Stimulated activated CD4-positive, alpha-beta T cell treated with anti-CD3 and anti-CD28 coated beads, Interleukin-4, amount 100 ng/mL, for 4 hours (primary cell): ENCODE results near the gene VPS45.
"Not testable (repeated sequence)": the region's sequence is repeated elsewhere in the genome, so short reads cannot be mapped to it uniquely, and the experiment has no call there.

Experiments used
- DNase-seq, 2 experiments: peaks; one replicate each; pipeline ENCODE4 v3.0.0-alpha.2; 2020

Gene VPS45, protein sequence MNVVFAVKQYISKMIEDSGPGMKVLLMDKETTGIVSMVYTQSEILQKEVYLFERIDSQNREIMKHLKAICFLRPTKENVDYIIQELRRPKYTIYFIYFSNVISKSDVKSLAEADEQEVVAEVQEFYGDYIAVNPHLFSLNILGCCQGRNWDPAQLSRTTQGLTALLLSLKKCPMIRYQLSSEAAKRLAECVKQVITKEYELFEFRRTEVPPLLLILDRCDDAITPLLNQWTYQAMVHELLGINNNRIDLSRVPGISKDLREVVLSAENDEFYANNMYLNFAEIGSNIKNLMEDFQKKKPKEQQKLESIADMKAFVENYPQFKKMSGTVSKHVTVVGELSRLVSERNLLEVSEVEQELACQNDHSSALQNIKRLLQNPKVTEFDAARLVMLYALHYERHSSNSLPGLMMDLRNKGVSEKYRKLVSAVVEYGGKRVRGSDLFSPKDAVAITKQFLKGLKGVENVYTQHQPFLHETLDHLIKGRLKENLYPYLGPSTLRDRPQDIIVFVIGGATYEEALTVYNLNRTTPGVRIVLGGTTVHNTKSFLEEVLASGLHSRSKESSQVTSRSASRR

GRCh38 chr1:150067184-150068108 lies at the start of gene VPS45:
Gene VPS45 (plus strand): TSS chr1:150067776. CDS start chr1:150067858, 82 bp downstream.
- peak; percentile 78 to 82 for DNase-seq

- no peak for DNase-seq
Measured at GRCh38 chr1:150018165-150018564, 49.4 kb upstream of the VPS45 start.

DNA sequence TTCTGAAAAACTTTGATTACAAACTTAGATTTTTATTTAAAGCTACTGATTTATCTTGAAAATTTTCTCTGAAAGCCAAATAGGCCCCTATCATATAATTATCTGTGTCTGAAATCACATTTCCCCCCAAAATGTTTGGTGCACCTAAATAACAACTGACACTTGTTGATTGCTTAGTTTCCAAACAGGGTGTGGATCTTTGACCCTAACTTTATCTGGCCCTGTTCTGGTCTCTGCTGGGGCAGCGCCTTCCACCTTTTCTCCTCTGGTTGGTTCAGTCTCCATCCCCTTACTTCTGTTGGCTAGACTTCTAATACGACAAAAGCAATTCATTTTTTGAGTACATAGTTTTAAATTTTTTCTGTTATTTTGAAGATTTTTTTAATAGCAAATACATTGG lies 46.9 kb upstream of the VPS45 start:
- DNase-seq, result no peak

GRCh38 chr1:150021191-150021694 lies 46.3 kb upstream of the VPS45 start:
- DNase-seq, result no peak

DNA sequence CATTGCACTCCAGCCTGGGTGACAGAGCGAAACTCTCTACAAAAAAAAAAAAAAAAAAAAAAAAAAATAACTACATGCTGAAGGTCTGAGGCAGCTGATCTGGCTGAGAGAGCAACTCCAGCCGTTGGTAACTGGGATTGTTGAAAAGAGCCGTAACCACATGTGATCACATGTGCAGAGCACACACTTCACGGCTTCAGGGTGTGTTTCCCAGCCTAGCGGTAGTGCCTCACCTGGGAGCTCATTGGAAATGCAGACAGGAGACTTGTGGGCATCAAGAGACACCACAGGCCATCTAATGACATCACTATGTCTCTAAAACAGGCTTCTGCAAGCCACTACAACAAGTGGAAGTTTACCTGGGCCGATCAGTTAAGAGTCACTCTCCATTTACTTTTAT lies 45.2 kb upstream of the VPS45 start:
- DNase-seq, result no peak

- DNase-seq, result no peak
Measured at GRCh38 chr1:150024156-150024555, 43.4 kb upstream of the VPS45 start.

DNA sequence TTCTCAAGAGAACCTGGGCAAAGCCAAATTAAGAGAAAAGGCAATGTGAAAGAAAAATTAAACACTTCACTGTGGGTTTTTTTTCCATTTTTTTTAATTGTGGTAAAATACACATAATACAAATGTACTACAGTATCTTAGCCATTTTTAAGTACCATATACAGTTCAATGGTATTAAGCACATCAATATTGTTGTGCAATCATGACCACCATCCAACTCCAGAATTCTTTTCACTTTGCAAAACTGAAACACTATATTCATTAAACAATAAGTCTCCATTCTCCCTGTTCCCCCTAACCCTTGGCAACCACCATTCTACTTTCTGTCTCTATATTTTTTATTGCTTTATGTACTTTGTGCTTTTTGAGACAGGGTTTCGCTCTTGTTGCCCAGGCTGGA lies 39.3 kb upstream of the VPS45 start:
- no peak for DNase-seq

- DNase-seq, result no peak
Measured at GRCh38 chr1:150034336-150034735, 33.2 kb upstream of the VPS45 start.

GRCh38 chr1:150049926-150050325 lies 17.6 kb upstream of the VPS45 start:
- no peak for DNase-seq

DNA sequence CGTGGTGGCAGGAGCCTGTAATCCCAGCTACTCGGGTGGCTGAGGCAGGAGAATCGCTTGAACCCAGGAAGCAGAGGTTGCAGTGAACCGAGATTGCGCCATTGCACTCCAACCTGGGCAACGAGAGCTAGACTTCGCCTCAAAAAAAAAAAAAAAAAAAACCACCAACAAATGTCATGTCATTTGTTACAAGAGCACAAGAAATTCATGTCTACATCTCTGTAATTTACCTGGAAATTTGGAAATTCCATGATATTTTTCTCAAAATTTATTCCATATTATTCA lies 16.5 kb upstream of the VPS45 start:
- no peak for DNase-seq

DNA sequence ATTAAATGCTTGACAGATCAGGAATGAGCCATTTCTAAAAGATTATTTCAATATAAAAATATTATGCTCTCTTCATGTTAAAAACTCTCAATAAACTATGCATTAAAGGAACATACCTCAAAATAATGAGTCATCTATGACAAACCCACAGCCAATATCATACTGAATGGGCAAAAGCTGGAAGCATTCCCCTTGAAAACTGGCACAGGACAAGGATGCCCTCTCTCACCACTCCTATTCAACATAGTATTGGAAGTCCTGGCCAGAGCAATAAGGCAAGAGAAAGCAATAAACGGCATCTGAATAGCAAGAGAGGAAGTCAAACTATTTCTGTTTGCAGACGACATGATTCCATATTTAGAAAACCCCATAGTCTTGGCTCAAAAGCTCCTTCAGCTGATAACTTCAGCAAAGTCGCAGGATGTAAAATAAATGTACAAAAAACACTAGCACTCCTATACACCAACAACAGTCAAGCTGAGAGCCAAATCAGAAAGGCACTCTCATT lies 15.6 kb upstream of the VPS45 start:
- DNase-seq, result not testable (repeated sequence)

DNA sequence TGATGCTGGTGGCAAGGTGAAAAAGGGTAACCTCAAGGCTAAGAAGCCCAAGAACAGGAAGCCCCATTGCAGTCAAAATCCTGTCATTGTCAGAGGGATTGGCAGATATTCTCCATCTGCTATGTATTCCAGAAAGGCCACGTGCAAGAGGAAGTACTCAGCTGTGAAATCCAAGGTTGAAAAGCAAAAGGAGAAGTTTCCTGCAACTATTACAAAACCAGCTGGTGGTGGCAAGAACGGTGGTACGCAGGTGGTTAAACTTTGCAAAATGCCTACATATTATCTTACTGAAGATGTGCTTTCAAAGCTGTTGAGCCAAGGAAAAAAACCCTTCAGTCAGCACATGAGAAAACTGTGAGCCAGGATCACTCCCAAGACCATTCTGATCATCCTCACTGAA lies 13.7 kb upstream of the VPS45 start:
- DNase-seq, result no peak

DNA sequence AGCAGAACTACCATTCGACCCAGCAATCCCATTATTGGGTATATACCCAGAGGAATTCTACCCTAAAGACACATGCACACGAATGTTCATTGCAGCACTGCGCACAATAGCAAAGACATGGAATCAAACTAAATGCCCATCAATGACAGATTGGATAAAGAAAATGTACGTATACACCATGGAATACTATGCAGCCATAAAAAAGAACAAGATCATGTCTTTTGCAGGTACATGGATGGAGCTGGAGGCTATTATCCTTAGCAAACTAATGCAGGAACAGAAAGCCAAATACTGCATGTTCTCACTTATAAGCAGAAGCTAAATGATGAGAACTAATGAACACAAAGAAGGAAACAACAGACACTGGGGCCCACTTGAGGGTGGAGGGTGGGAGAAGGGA lies 12.1 kb upstream of the VPS45 start:
- DNase-seq, result not testable (repeated sequence)

DNA sequence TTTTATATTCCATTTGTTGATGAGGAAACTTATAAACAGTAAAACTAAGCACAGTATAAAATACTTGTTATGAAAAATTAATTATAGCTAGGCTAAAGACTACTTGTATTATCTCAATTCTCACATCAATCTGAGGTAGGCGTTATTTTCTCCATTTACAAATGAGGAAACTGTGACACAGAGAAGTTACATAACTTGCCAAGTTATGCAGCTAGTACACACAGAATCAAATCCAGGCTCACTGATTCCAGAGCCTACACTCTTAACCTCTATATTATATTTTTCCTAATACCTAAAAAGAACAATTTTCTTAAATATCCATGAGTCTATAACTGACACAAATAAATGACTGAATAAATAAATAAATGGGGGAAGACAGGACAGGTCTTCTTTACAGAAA lies 11.2 kb upstream of the VPS45 start:
- no peak for DNase-seq

GRCh38 chr1:150060260-150060659 lies 7.3 kb upstream of the VPS45 start:
- DNase-seq, result no peak

DNA sequence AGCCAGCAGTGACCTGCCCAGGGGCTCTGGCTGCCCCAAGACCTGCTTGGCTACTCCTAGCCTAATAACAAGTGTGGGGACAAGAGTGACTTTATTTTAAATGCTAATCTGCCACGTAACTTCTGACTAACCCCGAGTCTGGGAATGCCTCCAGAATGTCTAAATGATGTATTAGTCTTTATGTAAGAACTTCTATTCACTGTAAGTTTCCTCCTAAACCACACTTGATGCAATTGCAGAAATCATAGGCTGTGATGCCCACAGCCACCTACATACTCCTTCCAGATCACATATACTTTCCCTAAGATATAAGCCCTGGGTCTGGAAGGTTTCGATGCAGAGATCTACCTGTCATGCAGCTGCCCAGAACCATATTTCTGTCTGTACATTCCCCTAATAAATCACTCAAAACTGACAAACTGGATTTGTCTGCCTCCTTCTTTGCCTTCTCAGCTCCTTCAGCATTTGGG lies 5.9 kb upstream of the VPS45 start:
- DNase-seq, result no peak

DNA sequence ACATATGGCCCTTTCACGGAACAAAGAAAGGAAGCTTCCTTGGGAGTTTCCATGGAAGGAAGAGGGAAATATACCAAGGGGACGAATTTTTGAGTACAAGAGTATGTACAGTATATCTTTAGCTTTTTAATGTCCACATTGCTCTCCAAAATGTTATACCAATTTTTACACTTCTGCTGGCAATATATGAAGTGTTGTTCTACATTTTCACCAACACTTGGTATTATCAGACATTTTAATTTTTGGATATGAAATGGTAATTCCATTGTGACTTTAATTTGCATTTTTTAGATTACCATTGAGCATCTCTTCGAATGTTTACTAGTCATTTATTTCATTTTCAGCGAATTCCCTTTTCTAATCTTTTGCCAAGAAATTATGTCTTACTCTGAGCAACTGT lies 5.5 kb upstream of the VPS45 start:
- DNase-seq, result no peak

DNA sequence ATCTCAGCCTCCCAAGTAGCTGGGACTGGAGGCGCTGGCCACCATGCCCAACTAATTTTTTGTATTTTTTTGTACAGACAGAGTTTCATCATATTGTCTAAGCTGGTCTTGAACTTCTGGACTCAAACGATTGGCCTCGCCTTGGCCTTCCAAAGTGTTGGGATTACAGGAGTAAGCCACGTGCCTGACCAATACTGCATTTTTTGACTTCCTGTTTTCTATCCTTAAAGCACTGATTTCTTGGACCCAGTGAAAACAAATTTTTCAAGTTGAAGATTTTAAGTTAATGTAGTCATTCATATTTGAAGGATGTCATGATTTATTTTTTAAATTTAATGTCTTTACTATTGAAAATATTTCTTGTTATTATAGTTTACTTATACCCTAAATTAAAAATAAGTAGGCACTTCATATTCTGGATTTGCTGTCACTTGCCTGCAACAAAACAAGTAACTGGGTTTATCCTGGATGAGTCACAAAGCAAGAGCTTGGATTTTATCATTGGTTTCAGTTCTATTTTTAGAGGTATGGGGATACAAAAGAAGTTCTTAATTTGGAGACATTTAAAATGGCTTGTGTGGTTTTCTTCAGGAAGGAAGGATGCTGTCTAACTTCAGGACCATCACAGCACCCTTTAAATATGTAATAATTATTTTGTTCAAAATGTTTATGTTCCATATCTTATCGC lies 2.2 kb upstream of the VPS45 start:
- no peak for DNase-seq

- DNase-seq, result no peak
Measured at GRCh38 chr1:150066328-150066727, 1.2 kb upstream of the VPS45 start.

- peak; percentile 16 to 24 for DNase-seq
Measured at GRCh38 chr1:150066838-150067183, 765 bp upstream of the VPS45 start.

DNA sequence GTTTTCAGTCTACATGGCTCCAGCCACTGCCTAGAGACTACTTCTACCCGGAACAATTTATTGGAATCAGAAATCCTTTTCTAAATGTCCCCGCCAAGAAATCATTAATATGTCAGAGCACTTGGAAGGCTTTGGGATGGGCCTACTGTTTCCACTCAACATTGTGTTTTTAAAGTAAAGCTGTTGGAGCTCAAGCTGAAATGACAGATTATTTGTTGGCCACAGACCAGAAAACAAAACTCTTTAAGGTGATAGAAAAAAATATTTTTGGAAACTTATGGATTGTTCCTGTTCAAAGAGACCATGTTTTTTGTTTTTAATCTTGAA lies 496 bp downstream of the VPS45 start:
- DNase-seq, result no peak

GRCh38 chr1:150069923-150070322 lies 2.3 kb downstream of the VPS45 start:
- DNase-seq, result no peak

DNA sequence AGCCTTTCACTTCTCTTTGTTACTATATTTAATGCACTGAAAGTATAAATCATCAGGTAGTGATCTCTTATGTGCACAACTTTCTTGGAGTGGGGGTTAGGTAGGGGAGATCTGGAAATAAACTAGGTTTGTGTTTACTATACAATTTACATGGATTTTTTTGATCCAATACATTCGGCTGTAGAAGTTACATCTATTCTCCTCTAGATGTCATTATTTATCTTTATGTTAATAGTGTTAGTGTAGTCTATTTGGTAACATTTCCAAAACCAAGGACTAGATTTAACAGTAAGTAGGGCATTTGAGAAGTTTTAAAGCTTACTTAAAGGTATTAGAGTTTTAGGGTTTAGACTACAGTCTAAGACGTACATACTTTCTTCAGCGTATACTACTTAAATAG lies 5.4 kb downstream of the VPS45 start:
- no peak for DNase-seq
